ENCODE results near the gene ST8SIA1. TPM values are rescaled to one million over a fixed set of nuclear protein-coding genes. Genes with fewer than 3 reads are reported as not detected.

The ST8SIA1 gene
- total and polyA plus RNA-seq, 5 experiments from 2014 or later = 0.37 to 1.7 (median 1.0) TPM; not detected in 1

- DNase-seq (no peak), ATAC-seq (no peak)
- H3K27ac Mint-ChIP-seq = no peak overlapping the region
- H3K9me3 Mint-ChIP-seq = peaks cover 0 to 4% (median 0%) of the 10 kb centered on the region in 9 donors
- H3K4me3 Mint-ChIP-seq = no peak overlapping the region
- peaks cover 0 to 9% (median 2%) of the 10 kb centered on the region in 5 donors for H3K27me3 Mint-ChIP-seq
- POLR2A ChIA-PET = no interaction called here
- no peaks in the 10 kb centered on the region for H3K36me3 Mint-ChIP-seq
- no peaks in the 10 kb centered on the region for H3K4me1 Mint-ChIP-seq
Measured at GRCh38 chr12:22353615-22354325, 19.3 kb upstream of the ST8SIA1 start.

- Mint-ChIP-seq H3K36me3 (no peaks in the 10 kb centered on the region), H3K4me3 (no peak overlapping the region), H3K27ac (no peak overlapping the region), H3K27me3 (peaks cover 0 to 9% (median 4%) of the 10 kb centered on the region in 5 donors), H3K4me1 (no peaks in the 10 kb centered on the region), H3K9me3 (peaks cover 0 to 11% (median 4%) of the 10 kb centered on the region in 9 donors)
- DNase-seq = no peak
- POLR2A ChIA-PET = no interaction called here
- ATAC-seq = no peak
Measured at GRCh38 chr12:22350886-22351285, 16.4 kb upstream of the ST8SIA1 start.

- Mint-ChIP-seq H3K27me3 (peaks cover 0 to 7% (median 0%) of the 10 kb centered on the region in 5 donors), H3K4me3 (no peak overlapping the region), H3K36me3 (no peaks in the 10 kb centered on the region), H3K27ac (peak overlapping the region in 1 of 10 donors; percentile 10), H3K9me3 (peaks cover 0 to 16% (median 7%) of the 10 kb centered on the region in 9 donors), H3K4me1 (no peaks in the 10 kb centered on the region)
- ATAC-seq (no peak), DNase-seq (no peak)
- POLR2A ChIA-PET = no interaction called here
Measured at GRCh38 chr12:22348208-22348607, 13.7 kb upstream of the ST8SIA1 start.

- POLR2A ChIA-PET = no interaction called here
- peaks cover 2 to 8% (median 7%) of the 10 kb centered on the region in 4 donors for H3K4me1 Mint-ChIP-seq
- no peak for DNase-seq
- ATAC-seq = no peak
- H3K36me3 Mint-ChIP-seq = peaks cover 3 to 20% (median 5%) of the 10 kb centered on the region in 3 donors
- peaks cover 4 to 30% (median 19%) of the 10 kb centered on the region in 9 donors for H3K9me3 Mint-ChIP-seq
- peaks cover 8 to 38% (median 29%) of the 10 kb centered on the region in 5 donors for H3K27me3 Mint-ChIP-seq
- no peak overlapping the region for H3K27ac Mint-ChIP-seq
- peak overlapping the region in 1 of 10 donors; percentile 9 for H3K4me3 Mint-ChIP-seq
Measured at GRCh38 chr12:22340143-22340542, 5.6 kb upstream of the ST8SIA1 start.

GRCh38 chr12:22339691-22340090 lies 5.2 kb upstream of the ST8SIA1 start:
- POLR2A ChIA-PET = no interaction called here
- Mint-ChIP-seq H3K4me1 (peaks cover 3 to 13% (median 10%) of the 10 kb centered on the region in 4 donors), H3K27me3 (peaks cover 8 to 43% (median 33%) of the 10 kb centered on the region in 5 donors), H3K27ac (no peak overlapping the region), H3K9me3 (peaks cover 4 to 30% (median 19%) of the 10 kb centered on the region in 9 donors), H3K4me3 (no peak overlapping the region), H3K36me3 (peaks cover 3 to 20% (median 5%) of the 10 kb centered on the region in 3 donors)
- no peak for DNase-seq
- no peak for ATAC-seq

GRCh38 chr12:22335794-22336166 lies 1.3 kb upstream of the ST8SIA1 start:
- Mint-ChIP-seq H3K27me3 (peaks cover 20 to 69% (median 37%) of the 10 kb centered on the region in 5 donors), H3K27ac (peak overlapping the region in 4 of 10 donors; percentile 2 to 80 (median 52)), H3K9me3 (peaks cover 0 to 5% (median 2%) of the 10 kb centered on the region in 9 donors), H3K4me3 (peak overlapping the region; percentile 83 to 94 (median 92)), H3K4me1 (peaks cover 5 to 25% (median 22%) of the 10 kb centered on the region in 4 donors), H3K36me3 (peaks cover 0 to 4% (median 3%) of the 10 kb centered on the region in 3 donors)
- POLR2A ChIA-PET = interaction anchor here (0.8 to 0.9 kb wide), 2 partner anchors 74 to 638 kb away, joined by 3 to 4 read pairs; no protein-coding TSS in a partner anchor
- DNase-seq = no peak
- no peak for ATAC-seq

- DNase-seq = no peak
Measured at GRCh38 chr12:22333713-22334409, 646 bp downstream of the ST8SIA1 start.

GRCh38 chr12:22333186-22333712 lies 1.3 kb downstream of the ST8SIA1 start:
- POLR2A ChIA-PET = no interaction called here
- Mint-ChIP-seq H3K36me3 (peaks cover 0 to 3% (median 0%) of the 10 kb centered on the region in 3 donors), H3K27me3 (peaks cover 20 to 72% (median 30%) of the 10 kb centered on the region in 5 donors), H3K4me3 (peak overlapping the region; percentile 77 to 93 (median 83)), H3K4me1 (peaks cover 5 to 25% (median 22%) of the 10 kb centered on the region in 4 donors), H3K27ac (peak overlapping the region in 3 of 10 donors; percentile 54 to 74 (median 58)), H3K9me3 (no peaks in the 10 kb centered on the region)
- DNase-seq (no peak), ATAC-seq (no peak)

More at GRCh38 chr12:22333713-22334409, 646 bp downstream of the ST8SIA1 start:
- no peaks in the 10 kb centered on the region for H3K9me3 Mint-ChIP-seq
- peak overlapping the region in 2 of 10 donors; percentile 12 to 54 for H3K27ac Mint-ChIP-seq
- H3K36me3 Mint-ChIP-seq = peaks cover 0 to 3% (median 0%) of the 10 kb centered on the region in 3 donors
- ATAC-seq = peak in 1 of 2 donors; percentile 14
- POLR2A ChIA-PET = no interaction called here
- peaks cover 5 to 25% (median 22%) of the 10 kb centered on the region in 4 donors for H3K4me1 Mint-ChIP-seq
- H3K27me3 Mint-ChIP-seq = peaks cover 20 to 78% (median 36%) of the 10 kb centered on the region in 5 donors
- H3K4me3 Mint-ChIP-seq = peak overlapping the region; percentile 80 to 94 (median 87)

GRCh38 chr12:22332202-22332601 lies 2.3 kb downstream of the ST8SIA1 start:
- Mint-ChIP-seq H3K27ac (peak overlapping the region in 2 of 10 donors; percentile 15 to 29), H3K4me3 (peak overlapping the region in 5 of 10 donors; percentile 34 to 91 (median 62)), H3K9me3 (no peaks in the 10 kb centered on the region), H3K4me1 (peaks cover 5 to 25% (median 22%) of the 10 kb centered on the region in 4 donors), H3K27me3 (peaks cover 19 to 62% (median 30%) of the 10 kb centered on the region in 5 donors), H3K36me3 (peaks cover 0 to 3% (median 0%) of the 10 kb centered on the region in 3 donors)
- ATAC-seq = no peak
- POLR2A ChIA-PET = no interaction called here
- DNase-seq = no peak

- DNase-seq (no peak), ATAC-seq (no peak)
- Mint-ChIP-seq H3K36me3 (no peaks in the 10 kb centered on the region), H3K9me3 (no peaks in the 10 kb centered on the region), H3K27ac (no peak overlapping the region), H3K4me3 (no peak overlapping the region), H3K27me3 (peaks cover 10 to 36% (median 17%) of the 10 kb centered on the region in 5 donors), H3K4me1 (peaks cover 2 to 15% (median 10%) of the 10 kb centered on the region in 4 donors)
- POLR2A ChIA-PET = no interaction called here
Measured at GRCh38 chr12:22329621-22330020, 4.9 kb downstream of the ST8SIA1 start.

GRCh38 chr12:22325218-22325617 lies 9.3 kb downstream of the ST8SIA1 start:
- peaks cover 3 to 27% (median 4%) of the 10 kb centered on the region in 5 donors for H3K27me3 Mint-ChIP-seq
- no peak for DNase-seq
- no peaks in the 10 kb centered on the region for H3K36me3 Mint-ChIP-seq
- H3K4me3 Mint-ChIP-seq = no peak overlapping the region
- no peaks in the 10 kb centered on the region for H3K9me3 Mint-ChIP-seq
- H3K4me1 Mint-ChIP-seq = peaks cover 0 to 9% (median 2%) of the 10 kb centered on the region in 4 donors
- ATAC-seq = no peak
- no peak overlapping the region for H3K27ac Mint-ChIP-seq
- POLR2A ChIA-PET = no interaction called here

- POLR2A ChIA-PET = no interaction called here
- Mint-ChIP-seq H3K27me3 (peaks cover 4 to 25% (median 7%) of the 10 kb centered on the region in 5 donors), H3K36me3 (no peaks in the 10 kb centered on the region), H3K4me3 (no peak overlapping the region), H3K27ac (peak overlapping the region in 1 of 10 donors; percentile 16), H3K9me3 (no peaks in the 10 kb centered on the region), H3K4me1 (peaks cover 0 to 9% (median 2%) of the 10 kb centered on the region in 4 donors)
- ATAC-seq = no peak
- no peak for DNase-seq
Measured at GRCh38 chr12:22322091-22322490, 12.4 kb downstream of the ST8SIA1 start.

Measured in naive thymus-derived CD8-positive, alpha-beta T cell (primary cell).